Measurements from ENCODE around the gene OR7C1.
"Not testable (repeated sequence)": the region's sequence is repeated elsewhere in the genome, so short reads cannot be mapped to it uniquely, and the experiment has no call there.

The OR7C1 gene

GRCh38 chr19:14765403-14765802, 69.6 kb downstream of the OR7C1 start:
- not testable (repeated sequence) for DNase-seq (ENCODE audit: low read depth)

- DNase-seq (ENCODE audit: low read depth) = no peak
Observed at GRCh38 chr19:14764401-14764800, 70.6 kb downstream of the OR7C1 start.

GRCh38 chr19:14763497-14764145, 71.4 kb downstream of the OR7C1 start:
- no peak for DNase-seq (ENCODE audit: low read depth)

DNA sequence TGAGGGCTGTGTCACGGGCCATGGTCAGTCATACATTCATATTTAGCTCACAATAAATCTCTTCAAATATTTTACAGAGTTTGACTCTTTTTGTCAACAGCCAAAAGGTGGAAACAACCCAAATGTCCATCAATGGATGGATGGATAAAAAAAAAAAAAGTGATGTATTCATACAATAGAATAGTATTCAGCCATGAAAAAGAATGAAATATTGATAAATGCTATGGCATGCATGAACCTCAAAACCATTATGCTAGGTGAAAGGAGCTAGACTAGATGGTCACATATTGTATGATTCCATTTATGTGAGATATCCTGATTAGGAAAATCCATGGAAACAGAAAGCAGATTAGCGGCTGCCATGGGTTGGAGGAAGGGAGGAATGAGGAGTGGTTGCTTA, 72.9 kb downstream of the OR7C1 start:
- DNase-seq (ENCODE audit: low read depth) = no peak

GRCh38 chr19:14761607-14762006, 73.4 kb downstream of the OR7C1 start:
- DNase-seq (ENCODE audit: low read depth) = no peak

DNA sequence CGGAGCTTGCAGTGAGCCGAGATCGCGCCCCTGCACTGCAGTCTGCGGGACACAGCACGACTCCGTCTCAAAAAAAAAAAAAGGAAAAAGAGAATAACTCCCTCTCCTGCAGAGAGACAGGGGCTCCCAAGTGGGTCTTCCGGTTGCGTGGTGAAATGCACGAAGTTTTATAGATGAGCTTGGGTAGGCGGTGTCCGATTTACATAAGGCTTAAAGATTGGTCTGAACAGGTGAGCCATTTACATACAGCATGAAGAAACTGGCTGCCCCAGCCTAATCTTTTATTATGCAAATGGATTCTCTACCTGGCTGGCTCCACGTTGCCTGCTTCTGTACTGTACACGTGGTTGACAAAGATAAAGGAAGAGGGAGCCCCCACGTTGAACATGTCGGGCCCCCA, 76.2 kb downstream of the OR7C1 start:
- DNase-seq (ENCODE audit: low read depth) = no peak

DNA sequence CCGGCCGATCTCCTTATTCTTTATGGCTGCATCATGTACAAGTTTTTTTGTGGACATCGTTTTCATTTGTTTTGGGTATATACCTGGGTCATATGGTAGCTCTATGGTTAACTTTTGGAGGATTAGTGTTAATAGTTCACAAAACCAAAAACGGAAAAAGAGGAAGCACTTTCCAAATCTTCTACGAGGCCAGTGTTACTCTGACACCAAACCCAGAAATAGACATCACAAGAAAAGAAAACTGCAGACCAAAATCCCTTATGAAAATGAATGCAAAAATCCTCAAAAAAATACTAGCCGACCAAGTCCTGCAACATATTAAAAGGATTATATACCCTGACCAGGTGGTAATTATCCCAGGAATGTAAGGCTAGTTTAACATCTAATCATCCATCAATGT, 86.4 kb downstream of the OR7C1 start:
- DNase-seq (ENCODE audit: low read depth) = no peak

Data from activated T-cell treated with anti-CD3 and anti-CD28 coated beads for 1 hour (primary cell).